HTERT RPE-1 (cell line): ENCODE results near the gene MUC5AC.
"Not testable (repeated sequence)": the region's sequence is repeated elsewhere in the genome, so short reads cannot be mapped to it uniquely, and the experiment has no call there.

Experiments
- in situ Hi-C: fragments of 300-500 bp; cut with MboI; formaldehyde crosslinking; loops from 4 replicates; pipeline ENCODE4 v1.14.3; 2020; ENCODE audit warnings: low sequenced_read_pairs

MUC5AC gene

DNA sequence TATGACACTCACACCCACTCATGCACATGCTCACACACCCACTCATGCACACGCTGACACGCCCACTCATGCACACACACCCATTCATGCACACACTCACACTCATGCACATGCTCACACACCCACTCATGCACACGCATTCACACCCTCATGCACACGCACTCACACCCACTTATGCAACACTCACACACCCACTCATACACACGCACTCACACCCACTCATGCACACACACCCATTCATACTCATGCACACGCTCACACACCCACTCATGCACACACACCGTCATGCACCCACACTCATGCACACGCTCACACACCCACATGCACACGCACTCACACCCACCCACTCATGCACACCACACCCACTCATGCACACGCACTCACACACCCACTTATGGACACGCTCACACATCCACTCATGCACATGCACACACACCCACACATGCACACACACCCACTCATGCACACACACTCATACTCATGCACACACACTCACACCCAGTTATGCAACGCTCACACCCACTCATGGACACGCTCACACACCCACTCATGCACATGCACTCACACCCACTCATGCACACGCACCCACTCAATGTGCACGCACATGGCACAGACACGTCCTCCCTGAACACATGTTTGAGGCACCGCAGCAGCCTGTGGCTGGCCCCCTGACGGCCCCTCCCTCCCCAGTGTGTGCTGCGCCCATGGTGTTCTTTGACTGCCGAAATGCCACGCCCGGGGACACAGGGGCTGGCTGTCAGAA is 17.9 kb downstream of the MUC5AC start:
- in situ Hi-C loops, result no loop called here

DNA sequence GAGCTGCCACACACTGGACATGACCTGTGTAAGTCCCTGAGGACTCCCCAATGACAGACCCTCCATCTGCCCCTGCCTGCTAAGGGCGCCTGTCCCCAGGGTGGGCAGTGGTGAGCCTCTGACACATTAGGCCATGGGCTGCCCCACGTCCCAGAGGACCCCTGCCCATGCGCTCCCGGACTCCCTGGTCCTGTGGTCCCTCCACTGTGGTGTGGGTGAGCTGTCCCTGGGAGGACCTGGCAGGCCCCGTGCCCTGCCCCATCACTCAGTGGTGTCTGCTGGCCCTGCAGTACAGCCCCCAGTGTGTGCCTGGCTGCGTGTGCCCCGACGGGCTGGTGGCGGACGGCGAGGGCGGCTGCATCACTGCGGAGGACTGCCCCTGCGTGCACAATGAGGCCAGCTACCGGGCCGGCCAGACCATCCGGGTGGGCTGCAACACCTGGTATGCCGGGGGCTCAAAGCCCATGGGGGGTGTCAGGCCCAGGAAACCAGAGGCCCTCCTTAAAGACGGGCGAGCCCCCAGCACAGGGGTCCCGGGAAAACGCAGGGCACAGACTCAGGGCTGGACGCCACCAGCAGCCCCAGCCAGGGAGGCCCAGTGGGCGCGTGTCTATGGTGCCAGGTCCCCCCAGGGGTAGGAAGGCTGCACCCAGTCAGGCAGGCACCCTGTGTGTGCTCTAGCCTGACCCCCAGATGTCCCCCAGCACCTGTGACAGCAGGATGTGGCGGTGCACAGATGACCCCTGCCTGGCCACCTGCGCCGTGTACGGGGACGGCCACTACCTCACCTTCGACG is 18.7 kb downstream of the MUC5AC start:
- in situ Hi-C loops, result no loop called here

DNA sequence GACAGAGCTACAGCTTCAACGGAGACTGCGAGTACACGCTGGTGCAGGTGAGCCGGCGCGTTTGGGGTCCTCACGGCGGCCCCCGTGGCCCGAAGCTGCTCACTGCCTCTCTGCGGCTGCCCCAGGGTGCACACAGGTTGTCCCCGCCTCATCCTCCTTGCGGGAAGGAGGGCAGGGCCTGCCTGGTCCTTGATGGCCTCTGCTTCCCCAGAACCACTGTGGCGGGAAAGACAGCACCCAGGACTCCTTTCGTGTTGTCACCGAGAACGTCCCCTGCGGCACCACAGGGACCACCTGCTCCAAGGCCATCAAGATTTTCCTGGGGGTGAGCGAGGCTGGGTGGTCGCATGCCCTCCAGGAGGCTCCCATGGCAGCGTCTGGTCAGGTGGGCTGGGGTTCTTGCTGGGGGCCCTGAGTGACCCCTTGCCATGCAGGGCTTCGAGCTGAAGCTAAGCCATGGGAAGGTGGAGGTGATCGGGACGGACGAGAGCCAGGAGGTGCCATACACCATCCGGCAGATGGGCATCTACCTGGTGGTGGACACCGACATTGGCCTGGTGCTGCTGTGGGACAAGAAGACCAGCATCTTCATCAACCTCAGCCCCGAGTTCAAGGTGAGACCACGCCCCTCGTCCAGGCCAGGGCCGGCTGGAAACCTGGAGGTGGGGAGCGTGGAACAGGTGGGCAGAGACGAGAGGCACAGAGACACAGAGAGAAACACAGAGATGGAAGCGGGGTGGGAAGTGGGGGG is 19.4 kb downstream of the MUC5AC start:
- in situ Hi-C loops, result no loop called here

DNA sequence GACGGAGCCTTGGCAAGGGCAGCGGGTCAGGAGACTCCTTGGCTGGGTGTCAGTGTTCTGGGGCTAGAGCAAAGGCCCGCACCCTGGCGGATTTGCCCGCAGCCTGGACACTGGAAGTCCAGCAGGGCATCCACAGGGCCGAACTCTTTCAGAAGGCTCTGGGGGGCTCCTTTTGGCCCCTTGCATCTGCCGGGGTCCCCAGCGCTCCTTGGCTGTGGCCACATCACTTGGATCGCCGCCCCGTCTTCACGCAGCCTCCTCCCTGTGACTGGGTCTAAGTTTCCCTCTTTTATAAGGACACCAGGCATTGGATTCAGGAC is 20.0 kb downstream of the MUC5AC start:
- in situ Hi-C loops, result no loop called here

DNA sequence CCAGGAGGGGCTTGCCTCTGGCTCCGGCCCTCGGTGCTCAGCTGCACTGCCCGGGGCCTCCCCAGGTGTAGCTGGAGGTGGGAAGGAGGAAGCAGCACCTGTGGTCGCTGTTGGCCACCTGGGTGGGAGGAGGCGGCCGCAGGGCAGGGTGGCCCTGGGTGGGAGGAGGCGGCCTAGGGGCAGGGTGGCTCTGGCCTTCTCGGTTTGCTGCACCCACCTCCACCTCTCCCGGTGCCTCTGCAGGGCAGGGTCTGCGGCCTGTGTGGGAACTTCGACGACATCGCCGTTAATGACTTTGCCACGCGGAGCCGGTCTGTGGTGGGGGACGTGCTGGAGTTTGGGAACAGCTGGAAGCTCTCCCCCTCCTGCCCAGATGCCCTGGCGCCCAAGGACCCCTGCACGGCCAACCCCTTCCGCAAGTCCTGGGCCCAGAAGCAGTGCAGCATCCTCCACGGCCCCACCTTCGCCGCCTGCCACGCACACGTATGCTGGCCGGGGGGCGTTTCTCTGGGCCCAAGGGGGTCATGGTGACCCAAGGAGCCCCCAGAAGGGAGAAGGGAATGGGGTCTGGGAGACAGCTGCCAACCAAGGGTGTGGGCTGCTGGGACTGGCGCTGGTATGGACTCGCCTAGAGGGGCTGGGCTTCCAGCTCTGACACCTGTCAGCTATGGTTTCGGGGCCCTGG is 20.6 kb downstream of the MUC5AC start:
- in situ Hi-C loops, result no loop called here

DNA sequence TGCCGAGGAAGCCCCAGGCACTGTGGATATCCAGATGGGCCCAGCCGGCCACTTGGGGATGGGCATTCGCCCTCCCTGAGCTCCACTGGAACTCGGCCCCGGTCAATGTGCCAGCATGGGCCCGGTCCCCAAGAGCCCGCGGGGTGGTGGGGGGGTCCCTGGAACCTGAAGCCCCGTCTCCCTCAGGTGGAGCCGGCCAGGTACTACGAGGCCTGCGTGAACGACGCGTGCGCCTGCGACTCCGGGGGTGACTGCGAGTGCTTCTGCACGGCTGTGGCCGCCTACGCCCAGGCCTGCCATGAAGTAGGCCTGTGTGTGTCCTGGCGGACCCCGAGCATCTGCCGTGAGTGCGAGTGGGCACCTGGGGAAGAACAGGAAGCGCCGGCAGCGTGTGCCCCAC is 21.2 kb downstream of the MUC5AC start:
- in situ Hi-C loops, result no loop called here

DNA sequence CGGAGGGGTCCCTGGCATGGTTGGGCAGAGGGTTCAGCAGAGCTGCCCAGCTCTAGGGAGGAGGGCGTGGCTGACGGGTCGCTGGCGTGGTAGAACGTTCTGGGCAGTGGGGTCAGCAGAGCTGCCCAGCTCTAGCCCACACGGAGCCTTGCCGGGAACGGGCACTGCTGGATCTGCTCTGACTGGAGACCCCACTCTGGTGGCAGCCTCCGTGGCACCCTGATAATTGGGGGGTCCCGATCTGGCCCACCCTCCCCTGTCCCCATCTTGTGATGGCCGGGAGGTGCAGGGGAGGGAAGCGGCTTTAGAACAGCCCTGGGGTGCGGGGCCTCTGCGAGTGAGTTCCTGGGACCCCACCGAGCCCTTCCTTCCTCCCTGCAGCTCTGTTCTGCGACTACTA is 21.9 kb downstream of the MUC5AC start:
- in situ Hi-C loops, result no loop called here

DNA sequence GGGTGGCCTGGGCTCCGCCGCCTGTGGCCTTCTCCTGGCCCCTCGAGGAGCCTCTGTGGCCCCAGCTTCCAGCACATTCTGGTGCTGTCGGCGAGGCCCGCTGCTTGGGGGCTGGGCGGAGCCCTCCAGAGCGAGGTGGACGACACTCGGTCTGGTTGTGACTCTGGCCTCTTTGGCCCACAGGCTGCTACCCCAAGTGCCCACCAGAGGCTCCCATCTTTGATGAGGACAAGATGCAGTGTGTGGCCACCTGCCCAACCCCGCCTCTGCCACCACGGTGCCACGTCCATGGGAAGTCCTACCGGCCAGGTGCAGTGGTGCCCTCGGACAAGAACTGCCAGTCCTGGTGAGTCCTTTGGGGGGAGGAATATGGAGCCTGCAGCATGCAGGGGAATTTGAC is 22.4 kb downstream of the MUC5AC start:
- in situ Hi-C loops, result no loop called here

DNA sequence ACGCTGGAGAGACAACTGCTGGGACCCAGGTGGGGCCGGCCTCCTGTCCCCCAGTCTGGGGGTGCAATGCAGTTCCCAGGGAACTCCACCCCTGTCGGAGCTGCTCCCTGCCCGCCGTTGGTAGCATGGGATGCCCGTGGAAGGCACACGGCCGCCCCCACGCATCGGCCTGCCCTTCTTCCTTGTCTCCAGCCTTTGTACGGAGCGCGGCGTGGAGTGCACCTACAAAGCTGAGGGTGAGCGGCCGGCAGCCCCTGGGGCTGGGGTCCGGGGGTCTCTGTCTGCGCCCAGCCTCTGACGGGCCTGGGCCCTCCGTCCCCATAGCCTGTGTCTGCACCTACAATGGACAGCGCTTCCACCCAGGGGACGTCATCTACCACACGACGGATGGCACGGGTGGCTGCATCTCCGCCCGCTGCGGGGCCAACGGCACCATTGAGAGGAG is 23.2 kb downstream of the MUC5AC start:
- in situ Hi-C loops, result no loop called here

DNA sequence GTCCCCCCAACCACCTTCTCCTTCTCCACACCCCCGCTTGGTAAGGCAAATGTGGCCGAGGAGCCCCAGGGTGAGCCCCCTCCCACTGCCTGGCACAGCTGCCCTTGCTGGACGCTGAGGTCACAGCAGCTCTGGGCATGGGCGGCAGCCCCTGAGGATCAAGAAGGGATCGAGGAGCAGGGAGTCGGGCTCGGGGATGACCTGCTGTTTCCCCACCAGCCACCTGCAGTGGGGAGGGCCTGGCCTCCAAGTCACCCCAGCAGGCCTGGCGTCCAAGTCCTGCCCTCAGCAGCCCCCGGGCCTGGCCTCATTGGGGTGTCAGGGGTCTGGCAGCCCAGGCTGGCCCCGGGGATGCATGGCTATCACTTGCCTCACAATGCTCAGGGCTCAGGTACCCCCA is 23.7 kb downstream of the MUC5AC start:
- in situ Hi-C loops, result no loop called here

DNA sequence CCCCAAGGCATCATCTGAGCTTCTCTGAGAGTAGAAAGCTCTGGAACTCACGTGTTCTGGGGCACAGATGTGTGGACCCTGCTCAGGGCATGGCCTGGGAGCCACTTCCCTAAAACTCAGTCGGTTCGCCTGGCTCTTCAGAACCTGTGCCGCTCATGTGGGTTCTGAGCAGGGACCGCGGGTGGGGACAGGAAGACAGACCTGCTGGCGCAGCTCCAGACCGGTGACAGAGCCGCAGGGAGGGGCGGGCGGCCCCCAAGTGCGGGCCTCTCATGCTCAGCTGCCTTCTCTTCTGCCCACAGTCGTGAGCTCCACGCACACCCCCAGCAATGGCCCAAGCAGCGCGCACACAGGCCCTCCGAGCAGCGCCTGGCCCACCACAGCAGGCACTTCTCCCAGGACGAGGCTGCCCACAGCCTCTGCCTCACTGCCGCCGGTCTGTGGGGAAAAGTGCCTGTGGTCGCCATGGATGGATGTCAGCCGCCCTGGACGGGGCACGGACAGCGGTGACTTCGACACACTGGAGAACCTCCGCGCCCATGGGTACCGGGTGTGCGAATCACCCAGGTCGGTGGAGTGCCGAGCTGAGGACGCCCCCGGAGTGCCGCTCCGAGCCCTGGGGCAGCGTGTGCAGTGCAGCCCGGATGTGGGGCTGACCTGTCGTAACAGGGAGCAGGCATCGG is 24.2 kb downstream of the MUC5AC start:
- in situ Hi-C loops, result no loop called here

DNA sequence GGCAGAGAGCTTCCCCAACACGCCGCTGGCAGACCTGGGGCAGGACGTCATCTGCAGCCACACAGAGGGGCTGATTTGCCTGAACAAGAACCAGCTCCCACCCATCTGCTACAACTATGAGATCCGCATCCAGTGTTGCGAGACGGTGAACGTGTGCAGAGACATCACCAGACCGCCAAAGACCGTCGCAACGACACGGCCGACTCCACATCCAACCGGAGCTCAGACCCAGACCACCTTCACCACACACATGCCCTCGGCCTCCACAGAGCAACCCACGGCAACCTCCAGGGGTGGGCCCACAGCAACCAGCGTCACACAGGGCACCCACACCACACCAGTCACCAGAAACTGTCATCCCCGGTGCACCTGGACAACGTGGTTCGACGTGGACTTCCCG is 26.4 kb downstream of the MUC5AC start:
- in situ Hi-C loops, result not testable (repeated sequence)

DNA sequence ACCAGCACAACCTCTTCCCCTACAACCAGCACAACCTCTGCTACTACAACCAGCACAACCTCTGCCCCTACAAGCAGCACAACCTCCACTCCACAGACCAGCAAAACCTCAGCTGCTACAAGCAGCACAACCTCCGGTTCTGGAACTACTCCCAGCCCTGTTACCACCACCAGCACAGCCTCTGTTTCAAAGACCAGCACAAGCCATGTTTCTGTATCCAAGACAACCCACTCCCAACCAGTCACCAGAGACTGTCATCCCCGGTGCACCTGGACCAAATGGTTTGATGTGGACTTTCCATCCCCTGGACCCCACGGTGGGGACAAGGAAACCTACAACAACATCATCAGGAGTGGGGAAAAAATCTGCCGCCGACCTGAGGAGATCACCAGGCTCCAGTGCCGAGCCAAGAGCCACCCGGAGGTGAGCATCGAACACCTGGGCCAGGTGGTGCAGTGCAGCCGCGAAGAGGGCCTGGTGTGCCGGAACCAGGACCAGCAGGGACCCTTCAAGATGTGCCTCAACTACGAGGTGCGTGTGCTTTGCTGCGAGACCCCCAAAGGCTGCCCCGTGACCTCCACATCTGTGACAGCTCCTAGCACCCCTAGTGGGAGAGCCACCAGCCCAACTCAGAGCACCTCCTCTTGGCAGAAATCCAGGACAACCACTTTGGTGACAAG is 30.8 kb downstream of the MUC5AC start:
- in situ Hi-C loops, result not testable (repeated sequence)

DNA sequence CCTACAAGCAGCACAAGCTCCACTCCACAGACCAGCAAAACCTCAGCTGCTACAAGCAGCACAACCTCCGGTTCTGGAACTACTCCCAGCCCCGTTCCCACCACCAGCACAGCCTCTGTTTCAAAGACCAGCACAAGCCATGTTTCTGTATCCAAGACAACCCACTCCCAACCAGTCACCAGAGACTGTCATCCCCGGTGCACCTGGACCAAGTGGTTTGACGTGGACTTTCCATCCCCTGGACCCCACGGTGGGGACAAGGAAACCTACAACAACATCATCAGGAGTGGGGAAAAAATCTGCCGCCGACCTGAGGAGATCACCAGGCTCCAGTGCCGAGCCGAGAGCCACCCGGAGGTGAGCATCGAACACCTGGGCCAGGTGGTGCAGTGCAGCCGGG is 32.1 kb downstream of the MUC5AC start:
- in situ Hi-C loops, result not testable (repeated sequence)

DNA sequence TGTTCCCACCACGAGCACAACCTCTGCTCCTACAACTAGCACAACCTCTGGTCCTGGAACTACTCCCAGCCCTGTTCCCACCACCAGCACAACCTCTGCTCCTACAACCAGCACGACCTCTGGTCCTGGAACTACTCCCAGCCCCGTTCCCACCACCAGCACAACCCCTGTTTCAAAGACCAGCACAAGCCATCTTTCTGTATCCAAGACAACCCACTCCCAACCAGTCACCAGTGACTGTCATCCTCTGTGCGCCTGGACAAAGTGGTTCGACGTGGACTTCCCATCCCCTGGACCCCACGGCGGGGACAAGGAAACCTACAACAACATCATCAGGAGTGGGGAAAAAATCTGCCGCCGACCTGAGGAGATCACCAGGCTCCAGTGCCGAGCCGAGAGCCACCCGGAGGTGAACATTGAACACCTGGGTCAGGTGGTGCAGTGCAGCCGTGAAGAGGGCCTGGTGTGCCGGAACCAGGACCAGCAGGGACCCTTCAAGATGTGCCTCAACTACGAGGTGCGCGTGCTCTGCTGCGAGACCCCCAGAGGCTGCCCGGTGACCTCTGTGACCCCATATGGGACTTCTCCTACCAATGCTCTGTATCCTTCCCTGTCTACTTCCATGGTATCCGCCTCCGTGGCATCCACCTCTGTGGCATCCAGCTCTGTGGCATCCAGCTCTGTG is 34.2 kb downstream of the MUC5AC start:
- in situ Hi-C loops, result not testable (repeated sequence)

DNA sequence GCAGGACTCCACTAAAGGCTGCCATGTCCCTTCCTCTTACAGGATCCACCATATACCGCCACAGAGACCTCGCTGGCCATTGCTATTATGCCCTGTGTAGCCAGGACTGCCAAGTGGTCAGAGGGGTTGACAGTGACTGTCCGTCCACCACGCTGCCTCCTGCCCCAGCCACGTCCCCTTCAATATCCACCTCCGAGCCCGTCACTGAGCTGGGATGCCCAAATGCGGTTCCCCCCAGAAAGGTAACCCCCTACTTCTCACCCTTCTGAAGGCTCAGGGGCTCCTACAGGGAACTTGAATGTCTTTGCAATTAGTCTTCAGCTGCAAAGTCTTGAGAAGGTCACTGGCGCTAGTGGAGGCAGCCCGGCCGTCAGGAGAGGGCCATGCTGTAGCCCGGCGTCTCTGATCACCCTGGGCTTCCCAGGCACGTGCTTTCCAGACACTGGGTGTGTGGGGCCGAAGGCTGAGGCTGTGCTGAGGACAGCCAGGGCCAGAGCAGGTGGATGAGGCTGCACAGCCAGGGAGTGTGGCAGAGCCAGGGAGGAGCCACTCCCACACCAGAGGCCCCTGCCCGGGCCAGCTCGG is 35.1 kb downstream of the MUC5AC start:
- in situ Hi-C loops, result no loop called here

DNA sequence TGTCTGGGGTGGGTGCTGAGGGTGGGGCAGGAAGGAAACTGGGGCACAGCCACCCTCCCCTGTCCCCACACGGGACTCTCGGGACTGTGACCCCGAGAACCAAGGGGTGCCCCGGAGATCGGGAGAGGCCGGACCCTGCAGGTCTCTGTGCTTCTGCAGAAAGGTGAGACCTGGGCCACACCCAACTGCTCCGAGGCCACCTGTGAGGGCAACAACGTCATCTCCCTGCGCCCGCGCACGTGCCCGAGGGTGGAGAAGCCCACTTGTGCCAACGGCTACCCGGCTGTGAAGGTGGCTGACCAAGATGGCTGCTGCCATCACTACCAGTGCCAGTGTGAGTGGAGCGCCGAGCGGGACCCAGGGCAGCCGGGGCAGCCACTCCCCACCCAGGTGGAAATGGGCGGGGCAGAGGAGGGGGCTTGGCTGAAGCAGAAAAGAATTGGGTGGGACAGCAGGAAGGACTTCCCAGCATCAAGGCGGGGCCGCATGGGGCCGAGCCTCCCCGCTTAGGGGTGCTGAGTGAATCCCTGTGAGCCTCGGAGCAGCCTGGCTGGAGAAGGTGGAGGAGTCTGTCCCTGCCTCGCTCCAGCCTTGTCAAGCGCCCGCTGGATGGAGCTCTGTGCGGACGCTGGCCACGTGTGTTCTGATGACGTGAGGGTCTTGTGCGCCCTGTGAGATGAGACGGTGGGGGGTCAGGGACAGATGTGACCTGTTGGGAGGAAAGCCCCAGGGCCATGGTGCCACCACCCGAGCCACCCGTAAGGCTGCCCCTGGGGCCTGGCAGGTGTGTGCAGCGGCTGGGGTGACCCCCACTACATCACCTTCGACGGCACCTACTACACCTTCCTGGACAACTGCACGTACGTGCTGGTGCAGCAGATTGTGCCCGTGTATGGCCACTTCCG is 35.8 kb downstream of the MUC5AC start:
- in situ Hi-C loops, result no loop called here
